Measurements from ENCODE around the gene PPFIA1. TPM values are rescaled to one million over a fixed set of nuclear protein-coding genes. Genes with fewer than 3 reads are reported as not detected.

The PPFIA1 gene
- polyA plus RNA-seq, 3 donors = 44.2 to 58.5 (median 48.2) TPM

DNA sequence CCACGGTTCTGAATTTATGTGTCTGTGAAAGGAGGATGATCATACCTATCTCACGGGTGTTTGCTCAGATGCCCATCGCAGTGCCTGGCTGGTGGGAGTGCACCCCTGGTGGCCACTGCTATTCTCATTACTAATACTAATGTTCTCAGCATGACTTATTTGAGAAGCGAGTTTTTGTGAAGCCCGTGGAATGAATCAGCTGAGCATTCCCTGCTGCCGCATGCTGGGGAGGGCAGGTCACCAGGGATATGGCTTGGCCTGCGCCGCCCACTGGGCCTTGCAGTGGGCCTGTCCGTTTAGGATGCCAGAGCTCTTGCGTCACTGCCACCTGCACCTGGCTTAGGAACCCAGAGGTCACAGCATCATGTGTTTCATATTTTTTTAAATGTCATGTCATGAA is 144.7 kb downstream of the PPFIA1 start:
- no peak for DNase-seq (ENCODE audit: extremely low read depth in 1 of 11, low read depth in 9 of 11, low spot score in 4 of 11)

- DNase-seq (ENCODE audit: extremely low read depth in 1 of 11, low read depth in 9 of 11, low spot score in 4 of 11) = no peak
Measured at GRCh38 chr11:70415642-70416395, 145.3 kb downstream of the PPFIA1 start.

DNA sequence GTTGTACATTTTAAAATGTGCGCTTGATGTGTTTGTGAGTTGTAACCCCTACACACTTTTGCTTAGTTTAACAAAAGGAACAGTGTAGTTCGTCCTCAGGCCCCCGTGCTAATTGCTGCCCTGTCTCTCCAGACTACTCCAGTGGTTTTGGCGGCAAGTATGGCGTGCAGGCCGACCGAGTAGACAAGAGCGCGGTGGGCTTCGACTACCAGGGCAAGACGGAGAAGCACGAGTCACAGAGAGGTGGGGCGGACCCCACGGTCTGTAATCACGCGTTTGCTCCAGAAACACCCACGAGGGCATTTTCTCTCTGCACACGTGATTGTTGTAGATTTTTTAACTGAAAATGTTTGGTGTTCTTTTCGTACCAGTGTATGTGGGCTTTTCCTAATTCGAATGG is 146.4 kb downstream of the PPFIA1 start:
- DNase-seq (ENCODE audit: extremely low read depth in 1 of 11, low read depth in 9 of 11, low spot score in 4 of 11) = no peak

- DNase-seq (ENCODE audit: extremely low read depth in 1 of 11, low read depth in 9 of 11, low spot score in 4 of 11) = no peak
Measured at GRCh38 chr11:70418130-70418529, 147.6 kb downstream of the PPFIA1 start.

GRCh38 chr11:70419307-70420007 is 149.0 kb downstream of the PPFIA1 start:
- no peak for DNase-seq (ENCODE audit: extremely low read depth in 1 of 11, low read depth in 9 of 11, low spot score in 4 of 11)

GRCh38 chr11:70420008-70420464 is 149.5 kb downstream of the PPFIA1 start:
- DNase-seq (ENCODE audit: extremely low read depth in 1 of 11, low read depth in 9 of 11, low spot score in 4 of 11) = no peak

DNA sequence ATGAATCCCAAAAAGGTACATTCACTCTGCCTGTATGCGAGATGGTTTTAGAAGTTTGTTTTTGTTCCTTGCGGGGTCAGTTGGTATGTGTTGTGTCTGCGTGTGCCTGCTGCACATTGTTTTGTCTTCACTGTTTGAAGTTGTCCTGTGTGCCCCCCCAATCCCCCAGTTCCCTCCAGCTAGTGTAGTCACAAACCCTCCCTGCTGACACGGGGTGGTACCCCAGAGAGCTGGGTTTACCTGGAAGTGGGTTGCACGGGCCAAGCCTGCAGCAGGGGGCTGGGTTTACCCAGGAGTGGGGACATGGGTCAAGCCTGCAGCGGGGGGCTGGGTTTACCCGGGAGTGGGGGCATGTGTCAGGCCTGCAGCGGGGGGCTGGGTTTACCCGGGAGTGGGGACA is 150.0 kb downstream of the PPFIA1 start:
- no peak for DNase-seq (ENCODE audit: extremely low read depth in 1 of 11, low read depth in 9 of 11, low spot score in 4 of 11)

- DNase-seq (ENCODE audit: extremely low read depth in 1 of 11, low read depth in 9 of 11, low spot score in 4 of 11) = no peak
Measured at GRCh38 chr11:70421123-70421522, 150.6 kb downstream of the PPFIA1 start.

- DNase-seq (ENCODE audit: extremely low read depth in 1 of 11, low read depth in 9 of 11, low spot score in 4 of 11) = no peak
Measured at GRCh38 chr11:70422692-70423522, 152.4 kb downstream of the PPFIA1 start.

DNA sequence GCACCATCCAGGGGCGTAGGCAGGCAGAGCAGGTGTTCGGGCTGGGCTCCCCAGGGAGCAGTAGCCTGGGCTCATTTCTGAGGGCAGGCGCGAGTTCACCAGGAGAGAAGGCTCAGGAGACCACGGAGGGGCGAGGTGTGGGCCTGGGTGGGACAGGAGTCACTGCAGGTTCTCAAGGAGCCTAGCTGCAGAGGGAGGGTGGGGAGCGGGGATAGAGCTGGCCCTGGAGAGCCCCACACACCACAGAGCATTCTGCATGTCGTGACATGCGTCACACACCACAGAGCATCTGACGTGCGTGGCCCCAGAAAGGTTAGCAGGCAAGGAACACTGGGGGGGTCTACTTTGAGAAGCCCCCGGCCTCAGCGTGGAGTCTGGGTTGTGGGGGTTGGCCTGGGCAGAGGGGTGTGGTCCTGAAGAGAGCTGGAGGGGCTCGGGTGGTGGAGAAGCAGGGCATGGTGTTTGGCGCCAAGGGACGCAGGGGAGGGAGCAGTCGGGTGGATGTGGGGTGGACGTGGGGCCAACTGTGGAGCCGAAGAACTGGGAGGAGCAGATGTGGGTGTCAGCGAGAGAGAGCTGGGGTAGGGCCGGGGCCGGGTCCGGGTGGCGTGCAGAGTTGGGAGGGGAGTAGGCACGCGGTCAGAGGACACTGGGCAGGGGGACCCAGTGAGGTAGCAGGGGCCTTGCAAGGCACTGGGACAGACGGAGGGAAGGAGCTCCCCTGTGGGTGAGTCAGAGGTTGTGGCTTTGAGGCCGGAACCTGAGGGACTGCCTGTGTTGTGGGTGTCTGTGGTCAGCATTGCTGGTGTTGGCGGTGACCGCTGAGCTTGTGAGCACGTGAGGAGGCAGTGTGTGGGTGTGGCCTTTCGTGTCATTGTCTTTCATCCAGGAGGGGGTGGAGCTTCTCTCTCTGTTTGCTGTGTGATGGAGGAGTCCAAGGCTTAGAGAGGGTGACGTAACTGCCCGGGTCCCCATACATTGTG is 153.3 kb downstream of the PPFIA1 start:
- DNase-seq (ENCODE audit: extremely low read depth in 1 of 11, low read depth in 9 of 11, low spot score in 4 of 11) = no peak

GRCh38 chr11:70424765-70425344 is 154.4 kb downstream of the PPFIA1 start:
- DNase-seq (ENCODE audit: extremely low read depth in 1 of 11, low read depth in 9 of 11, low spot score in 4 of 11) = no peak

DNA sequence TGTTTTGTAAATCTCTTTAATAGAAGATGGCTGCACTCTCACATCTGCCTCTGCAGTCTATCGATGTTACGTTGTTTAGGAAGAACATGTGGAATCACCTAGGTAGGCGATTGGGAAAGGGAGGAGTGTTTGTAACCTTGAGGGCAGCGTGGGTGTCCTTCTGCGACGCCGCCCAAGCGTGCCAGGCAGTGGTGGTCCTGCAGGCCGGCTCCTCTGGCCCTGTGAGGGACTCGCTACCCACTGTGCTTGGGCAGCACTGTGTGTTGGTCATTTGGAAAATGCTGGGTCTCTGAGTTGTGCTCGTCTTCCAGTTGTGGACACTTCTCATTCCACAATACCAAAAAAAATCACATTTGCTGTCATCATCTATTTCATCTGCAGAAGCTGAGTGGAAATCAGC is 156.9 kb downstream of the PPFIA1 start:
- DNase-seq (ENCODE audit: extremely low read depth in 1 of 11, low read depth in 9 of 11, low spot score in 4 of 11) = no peak

GRCh38 chr11:70428701-70429427 is 158.4 kb downstream of the PPFIA1 start:
- no peak for DNase-seq (ENCODE audit: extremely low read depth in 1 of 11, low read depth in 9 of 11, low spot score in 4 of 11)

DNA sequence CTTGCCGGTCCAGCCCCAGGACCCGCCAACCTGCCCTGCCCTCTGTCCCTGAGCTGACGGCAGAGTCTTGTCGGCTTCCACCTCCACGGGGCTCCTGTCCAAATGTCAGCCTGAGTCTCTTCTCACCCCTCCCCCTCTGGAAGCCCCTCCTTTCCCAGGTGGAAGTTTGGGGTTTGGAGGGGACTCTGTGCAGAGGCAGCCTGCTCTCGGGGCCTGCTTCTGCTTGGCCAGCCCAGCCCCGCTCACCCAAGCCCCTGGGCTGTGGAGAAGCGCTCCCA is 158.9 kb downstream of the PPFIA1 start:
- DNase-seq (ENCODE audit: extremely low read depth in 1 of 11, low read depth in 9 of 11, low spot score in 4 of 11) = no peak

DNA sequence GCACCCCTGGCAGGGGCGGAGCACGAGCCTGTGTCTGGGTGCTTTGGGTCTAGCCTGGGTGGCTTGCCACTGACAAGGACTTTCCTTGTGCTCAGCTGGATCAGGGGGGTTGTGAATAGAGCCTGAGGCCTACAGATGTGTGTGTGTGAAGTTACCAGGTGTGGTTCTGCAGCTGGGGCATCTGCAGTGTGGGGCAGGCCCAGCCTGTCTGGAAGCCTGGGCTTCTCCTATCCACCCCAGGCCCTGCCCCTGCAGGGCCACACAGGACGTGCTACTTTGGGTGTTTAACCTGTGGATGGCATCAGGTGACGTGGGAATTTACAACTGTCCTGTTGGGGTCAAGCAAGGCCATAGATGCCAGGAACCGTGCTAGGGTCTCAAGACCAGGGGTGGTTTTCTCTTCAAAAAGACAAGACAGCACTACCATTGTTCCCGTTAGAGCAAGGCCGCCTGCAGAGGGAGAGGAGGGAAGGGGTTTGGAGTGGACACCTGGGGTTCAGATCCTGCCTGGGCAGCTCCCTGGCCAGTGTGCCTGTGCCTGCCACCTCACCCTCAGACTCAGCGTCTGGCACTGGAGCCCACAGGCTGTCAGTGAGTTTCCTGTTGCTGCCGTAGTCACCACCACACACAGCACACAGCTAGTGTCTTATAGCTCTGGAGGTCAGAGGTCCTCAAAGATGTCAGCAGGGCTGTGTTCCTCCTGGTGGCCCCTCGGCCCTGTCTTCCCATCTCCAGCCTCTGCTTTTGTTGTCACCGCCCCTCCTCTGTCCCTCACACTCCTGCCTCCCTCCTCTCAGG is 159.4 kb downstream of the PPFIA1 start:
- DNase-seq (ENCODE audit: extremely low read depth in 1 of 11, low read depth in 9 of 11, low spot score in 4 of 11) = no peak

- no peak for DNase-seq (ENCODE audit: extremely low read depth in 1 of 11, low read depth in 9 of 11, low spot score in 4 of 11)
Measured at GRCh38 chr11:70430671-70431574, 160.4 kb downstream of the PPFIA1 start.
